Islet of Langerhans (tissue), 1 donor: ENCODE results near the gene TMEM129.

Experiments used
- FAIRE-seq: peaks from one replicate; lab custom pipeline; 2011; peaks lifted over from hg19 to GRCh38; lab: Jason Lieb, UNC

The TMEM129 gene

DNA sequence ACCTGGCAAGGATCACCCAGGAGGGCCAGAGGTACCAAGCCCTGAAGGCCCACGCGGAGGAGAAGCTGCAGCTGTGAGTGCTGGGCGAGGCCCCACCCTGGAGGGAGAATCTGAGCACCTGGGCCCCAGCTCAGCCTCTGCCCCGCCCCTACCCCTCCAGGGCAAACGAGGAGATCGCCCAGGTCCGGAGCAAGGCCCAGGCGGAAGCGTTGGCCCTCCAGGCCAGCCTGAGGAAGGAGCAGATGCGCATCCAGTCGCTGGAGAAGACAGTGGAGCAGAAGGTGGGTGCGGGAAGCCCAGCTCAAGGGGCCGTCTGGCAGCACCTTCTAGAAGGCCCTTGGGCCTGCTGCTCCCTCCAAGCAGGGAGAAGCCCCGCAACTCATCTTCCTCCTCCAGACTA is 23.4 kb upstream of the TMEM129 start:
- no peak for FAIRE-seq

DNA sequence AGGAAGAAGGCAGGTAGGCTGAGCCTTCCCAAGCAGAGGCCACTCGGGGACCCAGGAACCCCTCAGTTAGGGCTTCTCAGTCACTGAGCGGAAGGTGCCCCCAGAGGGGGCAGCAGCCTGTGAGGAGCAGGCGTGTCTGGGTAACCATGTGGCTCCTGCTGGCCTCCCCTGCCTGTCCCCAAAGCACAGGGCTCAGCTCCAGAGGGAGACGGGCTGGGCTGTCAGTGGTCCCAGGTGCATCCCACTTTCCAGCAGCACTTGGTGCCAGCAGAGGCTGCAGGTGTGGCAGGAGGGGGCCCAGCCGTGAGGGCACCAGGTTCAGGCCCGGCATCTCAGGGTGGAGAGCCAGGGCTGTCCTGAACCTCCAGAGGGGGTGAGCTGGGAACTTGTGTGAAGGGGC is 22.9 kb upstream of the TMEM129 start:
- FAIRE-seq, result no peak

GRCh38 chr4:1743551-1743950 is 22.4 kb upstream of the TMEM129 start:
- no peak for FAIRE-seq

DNA sequence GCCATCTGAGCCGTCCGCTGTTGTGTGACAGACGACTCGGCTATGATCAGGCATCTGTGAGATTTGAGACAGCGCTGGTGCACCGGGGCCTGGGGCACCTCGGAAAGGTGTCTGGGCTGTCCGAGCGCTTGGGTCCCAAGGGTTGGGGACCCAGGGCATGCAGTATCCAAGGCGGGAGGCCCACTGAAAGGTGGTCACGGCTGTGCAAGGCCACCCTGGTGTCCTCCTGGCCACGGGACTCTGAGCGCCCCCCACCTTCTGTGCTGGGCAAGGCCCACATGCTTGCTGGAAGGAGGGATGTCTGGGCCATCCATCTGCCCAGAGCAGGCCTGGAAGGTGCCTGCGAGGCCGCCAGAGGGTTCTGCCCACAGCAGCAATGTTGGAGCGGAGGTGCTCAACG is 20.1 kb upstream of the TMEM129 start:
- FAIRE-seq, result no peak

GRCh38 chr4:1740021-1740545 is 19.0 kb upstream of the TMEM129 start:
- no peak for FAIRE-seq

DNA sequence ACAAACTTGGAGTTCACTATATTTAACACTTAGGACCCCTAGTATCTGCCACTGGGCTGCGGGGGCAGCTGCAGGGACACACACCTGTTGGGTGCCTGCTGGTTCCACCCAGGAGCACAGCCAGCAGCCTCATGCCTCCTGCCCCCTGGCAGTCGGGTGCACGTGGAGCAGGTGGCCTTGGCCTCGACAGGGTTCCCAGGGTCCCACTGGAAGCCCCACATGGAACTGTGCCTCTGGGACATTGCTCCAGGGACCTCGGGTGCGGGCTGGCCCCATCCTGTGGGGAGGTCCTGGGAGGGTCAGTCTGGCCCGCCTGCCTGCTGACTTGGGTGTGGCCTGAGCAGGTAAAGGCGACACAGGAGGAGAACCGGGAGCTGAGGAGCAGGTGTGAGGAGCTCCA is 18.2 kb upstream of the TMEM129 start:
- FAIRE-seq, result no peak

DNA sequence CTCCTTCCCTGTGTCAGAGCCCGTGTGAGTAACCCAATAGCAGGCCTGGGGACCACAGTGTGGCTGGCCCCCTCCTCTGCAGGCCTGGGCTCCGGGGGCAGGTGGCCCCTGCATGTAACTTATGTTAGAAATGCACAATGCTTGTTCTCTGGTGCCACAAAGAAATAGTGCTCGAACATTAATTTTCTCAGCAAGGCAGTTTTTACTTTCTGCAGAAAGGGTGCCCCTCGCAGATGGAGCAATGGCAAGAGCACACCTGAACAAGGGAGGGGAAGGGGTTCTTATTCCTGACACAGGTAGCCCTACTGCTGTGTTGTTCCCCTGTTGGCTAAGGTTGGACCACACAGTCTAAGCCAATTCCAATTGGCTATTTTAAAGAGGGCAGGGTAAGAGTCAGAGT is 17.3 kb upstream of the TMEM129 start:
- no peak for FAIRE-seq

DNA sequence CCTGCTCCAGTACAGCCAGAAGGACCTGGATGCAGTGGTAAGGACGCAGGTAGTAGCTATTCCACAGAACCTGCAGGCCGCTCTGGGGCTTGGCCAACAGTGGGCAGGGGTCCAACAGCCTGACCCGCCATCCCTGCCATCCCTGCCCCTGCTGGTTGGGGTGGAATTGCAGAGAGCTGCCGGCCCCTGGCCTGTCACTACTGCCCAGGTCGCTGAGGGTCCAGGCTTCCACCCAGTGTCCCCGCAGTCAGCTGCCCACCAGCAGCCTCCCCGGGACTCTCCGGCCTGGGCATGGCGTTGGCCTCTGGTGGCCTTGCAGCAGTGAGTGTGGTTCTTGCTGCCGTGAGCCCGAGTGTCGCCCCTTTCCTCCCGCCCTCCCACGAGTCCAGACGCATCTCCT is 16.5 kb upstream of the TMEM129 start:
- no peak for FAIRE-seq

GRCh38 chr4:1736812-1737211 is 15.7 kb upstream of the TMEM129 start:
- FAIRE-seq, result no peak

DNA sequence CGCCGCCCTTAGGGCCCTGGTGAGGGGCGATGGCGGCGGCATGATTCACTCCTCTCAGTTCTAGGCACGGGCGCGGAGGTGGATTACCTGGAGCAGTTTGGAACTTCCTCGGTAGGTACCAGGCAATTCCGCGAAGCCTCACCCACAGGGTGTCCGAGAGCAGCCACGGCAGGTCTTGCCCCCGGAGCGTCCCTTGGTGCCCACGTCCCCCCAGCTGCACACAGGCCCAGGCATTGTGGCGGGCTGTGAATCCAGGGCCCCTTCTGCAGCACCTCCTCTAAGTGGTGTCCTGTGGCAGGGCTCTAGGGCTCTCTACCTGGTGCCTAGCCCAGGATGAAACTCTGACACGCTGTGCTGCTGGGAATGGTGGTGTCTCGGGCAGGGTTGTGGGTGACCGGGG is 14.1 kb upstream of the TMEM129 start:
- FAIRE-seq, result no peak

DNA sequence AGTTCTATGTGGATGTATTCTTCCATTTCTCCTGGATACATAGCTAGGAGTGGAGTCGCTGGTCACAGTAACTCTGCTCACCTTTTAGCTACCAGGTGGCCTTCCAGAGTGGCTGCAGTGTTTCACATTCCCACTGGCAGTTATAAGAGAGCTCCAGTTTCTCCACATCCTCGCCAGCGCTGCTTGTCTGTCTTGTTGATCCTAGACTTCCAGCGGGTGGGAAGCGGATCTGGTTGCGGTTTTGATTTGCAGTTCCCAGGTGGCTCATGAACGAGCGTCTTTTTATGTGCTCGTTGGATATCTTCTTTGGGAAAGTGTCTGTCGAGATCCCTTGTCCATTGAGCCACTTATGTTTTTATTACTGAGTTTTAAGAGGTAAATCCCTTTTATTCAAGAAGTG is 11.8 kb upstream of the TMEM129 start:
- no peak for FAIRE-seq

GRCh38 chr4:1731180-1731579 is 10.1 kb upstream of the TMEM129 start:
- FAIRE-seq, result no peak

DNA sequence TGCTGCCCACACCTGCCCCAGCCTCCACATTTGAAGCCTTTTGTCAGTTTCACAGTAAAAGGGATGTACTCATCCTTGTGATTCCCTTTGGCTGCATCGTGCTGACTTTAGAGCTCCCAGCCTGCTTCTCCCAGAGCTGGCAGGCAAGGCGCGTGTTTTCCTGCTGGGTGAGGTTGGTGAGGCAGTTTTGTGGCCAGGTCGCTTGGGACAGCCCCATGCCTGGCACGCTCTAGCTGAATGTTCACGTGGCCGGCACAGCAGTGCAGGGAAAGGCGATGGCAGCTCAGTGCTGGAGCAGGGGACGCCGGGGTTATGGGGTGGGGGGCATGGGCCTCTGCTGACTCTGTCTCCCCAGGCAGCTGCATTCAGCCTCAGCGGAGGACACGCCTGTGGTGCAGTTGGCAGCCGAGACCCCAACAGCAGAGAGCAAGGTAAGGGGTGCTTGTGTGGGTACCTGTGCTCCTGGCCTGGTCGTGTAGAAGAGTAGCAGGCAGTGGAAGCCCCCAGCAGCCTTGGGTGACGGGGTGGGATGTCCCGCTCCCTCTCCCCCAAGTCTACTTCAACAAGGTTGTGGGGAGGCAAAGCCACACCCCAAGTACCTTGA is 9.5 kb upstream of the TMEM129 start:
- FAIRE-seq, result no peak

GRCh38 chr4:1728061-1728980 is 7.2 kb upstream of the TMEM129 start:
- no peak for FAIRE-seq

GRCh38 chr4:1727117-1728031 is 6.3 kb upstream of the TMEM129 start:
- no peak for FAIRE-seq

GRCh38 chr4:1726146-1726934 is 5.2 kb upstream of the TMEM129 start:
- FAIRE-seq, result no peak

GRCh38 chr4:1725521-1725920 is 4.4 kb upstream of the TMEM129 start:
- FAIRE-seq, result no peak

GRCh38 chr4:1723131-1723801 is 2.1 kb upstream of the TMEM129 start:
- FAIRE-seq, result no peak

DNA sequence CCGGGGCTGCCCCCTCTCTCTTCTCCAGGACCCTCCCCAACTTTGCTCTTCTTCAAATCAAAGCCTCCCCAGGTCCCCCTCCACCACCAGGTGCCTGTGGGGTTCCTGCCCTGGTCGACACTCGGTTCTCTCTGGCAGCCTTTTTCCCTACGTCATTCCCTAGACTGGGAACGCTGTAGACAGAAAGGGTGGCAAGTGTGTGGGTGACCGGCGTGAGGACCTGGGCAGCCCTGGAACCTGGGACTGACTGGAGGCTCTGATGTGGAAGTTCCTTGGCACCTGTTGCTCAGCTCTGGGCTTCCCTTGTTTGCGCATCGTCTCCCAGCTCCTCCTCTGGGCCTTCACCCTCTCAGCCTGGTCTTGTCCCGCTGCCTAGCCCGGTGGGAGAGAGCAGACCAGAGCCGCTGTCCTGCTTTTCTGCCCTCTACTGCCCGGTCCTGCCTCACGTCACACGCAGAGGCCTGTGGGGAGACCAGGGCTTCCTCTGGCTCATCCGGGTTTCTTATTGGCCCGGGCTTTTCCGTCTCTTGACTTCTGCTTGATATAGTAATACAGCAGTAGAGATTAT is 1.5 kb upstream of the TMEM129 start:
- FAIRE-seq, result no peak

GRCh38 chr4:1721666-1722550 is 785 bp upstream of the TMEM129 start:
- FAIRE-seq, result no peak
